Measurements from ENCODE around the gene RAD54L2.

Gene RAD54L2, protein sequence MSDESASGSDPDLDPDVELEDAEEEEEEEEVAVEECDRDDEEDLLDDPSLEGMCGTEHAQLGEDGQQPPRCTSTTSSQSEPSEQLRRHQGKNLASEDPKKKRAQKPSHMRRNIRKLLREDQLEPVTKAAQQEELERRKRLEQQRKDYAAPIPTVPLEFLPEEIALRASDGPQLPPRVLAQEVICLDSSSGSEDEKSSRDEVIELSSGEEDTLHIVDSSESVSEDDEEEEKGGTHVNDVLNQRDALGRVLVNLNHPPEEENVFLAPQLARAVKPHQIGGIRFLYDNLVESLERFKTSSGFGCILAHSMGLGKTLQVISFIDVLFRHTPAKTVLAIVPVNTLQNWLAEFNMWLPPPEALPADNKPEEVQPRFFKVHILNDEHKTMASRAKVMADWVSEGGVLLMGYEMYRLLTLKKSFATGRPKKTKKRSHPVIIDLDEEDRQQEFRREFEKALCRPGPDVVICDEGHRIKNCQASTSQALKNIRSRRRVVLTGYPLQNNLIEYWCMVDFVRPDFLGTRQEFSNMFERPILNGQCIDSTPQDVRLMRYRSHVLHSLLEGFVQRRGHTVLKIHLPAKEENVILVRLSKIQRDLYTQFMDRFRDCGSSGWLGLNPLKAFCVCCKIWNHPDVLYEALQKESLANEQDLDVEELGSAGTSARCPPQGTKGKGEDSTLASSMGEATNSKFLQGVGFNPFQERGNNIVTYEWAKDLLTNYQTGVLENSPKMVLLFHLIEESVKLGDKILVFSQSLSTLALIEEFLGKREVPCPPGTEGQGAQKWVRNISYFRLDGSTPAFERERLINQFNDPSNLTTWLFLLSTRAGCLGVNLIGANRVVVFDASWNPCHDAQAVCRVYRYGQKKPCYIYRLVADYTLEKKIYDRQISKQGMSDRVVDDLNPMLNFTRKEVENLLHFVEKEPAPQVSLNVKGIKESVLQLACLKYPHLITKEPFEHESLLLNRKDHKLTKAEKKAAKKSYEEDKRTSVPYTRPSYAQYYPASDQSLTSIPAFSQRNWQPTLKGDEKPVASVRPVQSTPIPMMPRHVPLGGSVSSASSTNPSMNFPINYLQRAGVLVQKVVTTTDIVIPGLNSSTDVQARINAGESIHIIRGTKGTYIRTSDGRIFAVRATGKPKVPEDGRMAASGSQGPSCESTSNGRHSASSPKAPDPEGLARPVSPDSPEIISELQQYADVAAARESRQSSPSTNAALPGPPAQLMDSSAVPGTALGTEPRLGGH (N-terminal part only)

DNA sequence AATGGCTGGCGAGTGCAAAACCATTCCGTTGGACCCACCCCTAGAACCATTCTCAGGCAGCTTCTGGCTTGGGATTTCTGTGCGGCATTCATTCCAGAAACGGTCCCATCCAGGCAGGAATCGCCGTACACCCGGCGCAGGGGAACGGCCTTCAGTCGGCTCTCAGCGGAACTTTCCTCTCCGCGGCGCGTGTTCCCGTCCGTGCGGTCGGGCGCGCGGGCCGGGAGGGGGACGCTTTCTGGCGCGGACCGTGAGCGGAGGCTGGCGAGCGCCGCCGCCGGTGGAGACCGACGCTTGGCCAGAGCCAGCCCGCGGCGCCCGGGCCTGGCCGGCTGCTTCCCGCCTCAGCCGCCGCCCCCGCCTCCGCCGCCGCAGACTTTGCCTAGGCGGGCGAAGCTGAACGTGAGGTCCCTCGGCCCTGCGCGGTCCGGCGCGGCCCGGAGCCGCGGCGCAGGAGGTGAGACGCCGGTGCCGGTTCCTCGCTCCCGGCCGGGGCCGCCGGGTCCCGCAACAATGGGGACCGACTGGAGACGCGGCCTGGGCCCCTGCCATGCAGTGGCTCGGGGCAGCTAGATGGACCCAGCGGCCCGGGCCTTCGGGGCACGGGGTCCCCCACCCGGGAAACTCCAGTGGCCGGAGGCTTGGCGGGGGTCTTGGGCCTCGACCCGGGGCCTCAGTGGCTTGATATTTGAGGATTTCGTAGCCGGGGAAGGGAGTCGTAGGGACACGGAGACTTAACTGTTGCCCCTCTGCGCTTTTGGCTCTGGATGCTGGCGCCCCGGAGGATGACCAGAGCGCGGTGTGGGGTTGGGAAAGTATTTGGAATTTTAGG lies at the start of gene RAD54L2:
TSS of gene RAD54L2 (plus strand) at position 261 of the 832 bp plus-strand sequence. CDS start 51,702 bp downstream, outside the sequence.
- TF ChIP-seq, protein P1, sequence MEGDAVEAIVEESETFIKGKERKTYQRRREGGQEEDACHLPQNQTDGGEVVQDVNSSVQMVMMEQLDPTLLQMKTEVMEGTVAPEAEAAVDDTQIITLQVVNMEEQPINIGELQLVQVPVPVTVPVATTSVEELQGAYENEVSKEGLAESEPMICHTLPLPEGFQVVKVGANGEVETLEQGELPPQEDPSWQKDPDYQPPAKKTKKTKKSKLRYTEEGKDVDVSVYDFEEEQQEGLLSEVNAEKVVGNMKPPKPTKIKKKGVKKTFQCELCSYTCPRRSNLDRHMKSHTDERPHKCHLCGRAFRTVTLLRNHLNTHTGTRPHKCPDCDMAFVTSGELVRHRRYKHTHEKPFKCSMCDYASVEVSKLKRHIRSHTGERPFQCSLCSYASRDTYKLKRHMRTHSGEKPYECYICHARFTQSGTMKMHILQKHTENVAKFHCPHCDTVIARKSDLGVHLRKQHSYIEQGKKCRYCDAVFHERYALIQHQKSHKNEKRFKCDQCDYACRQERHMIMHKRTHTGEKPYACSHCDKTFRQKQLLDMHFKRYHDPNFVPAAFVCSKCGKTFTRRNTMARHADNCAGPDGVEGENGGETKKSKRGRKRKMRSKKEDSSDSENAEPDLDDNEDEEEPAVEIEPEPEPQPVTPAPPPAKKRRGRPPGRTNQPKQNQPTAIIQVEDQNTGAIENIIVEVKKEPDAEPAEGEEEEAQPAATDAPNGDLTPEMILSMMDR (IDR thresholded peaks at IDR 0.05; ENCODE audit: low read depth, low read length) = no peak
- peak within 1 kb of the TSS; percentile 89 for H3K4me3 ChIP-seq (ENCODE audit: low read depth, low read length)

DNA sequence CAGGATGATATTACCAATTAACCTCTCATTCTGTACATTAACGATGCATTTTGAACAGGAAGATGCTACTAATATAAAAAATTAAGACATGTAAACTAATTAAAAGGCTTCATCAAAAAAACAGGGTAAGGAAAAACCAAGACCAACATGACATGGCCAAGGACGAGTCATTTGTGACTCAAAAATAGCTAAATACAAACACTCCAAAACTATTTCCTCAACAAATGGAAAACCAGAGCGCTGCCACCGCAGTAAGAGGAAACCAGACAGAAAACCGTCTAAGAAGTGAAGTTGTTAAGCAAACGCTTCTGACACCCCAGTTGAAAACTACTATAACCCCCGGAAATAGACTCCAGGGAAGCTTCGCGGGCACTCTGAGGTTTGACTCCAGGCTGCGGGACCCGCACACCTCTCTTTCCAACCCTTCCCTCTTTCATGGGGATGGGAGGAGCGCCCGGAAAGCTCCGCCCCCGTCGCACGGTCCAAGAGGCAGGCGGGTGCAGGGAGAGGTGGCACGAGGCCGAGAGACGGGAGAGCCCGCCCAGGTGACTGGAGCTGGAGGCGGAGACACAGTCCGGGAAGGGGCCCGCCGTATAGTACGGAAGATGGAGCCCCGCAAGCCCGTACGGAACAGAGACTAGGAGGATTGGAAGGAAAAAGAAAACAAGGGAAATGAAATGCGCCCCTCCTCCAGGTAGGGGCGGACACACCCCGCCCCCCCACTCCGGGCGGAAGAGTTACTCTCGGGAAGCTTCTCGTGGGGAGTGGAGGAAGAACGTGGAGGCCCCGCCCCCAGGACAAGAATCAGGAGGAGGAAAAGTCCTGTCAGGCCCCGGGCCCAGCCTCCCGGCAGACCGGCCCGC lies 39.4 kb upstream of the RAD54L2 start:
- TF ChIP-seq, protein P1 (IDR thresholded peaks at IDR 0.05; ENCODE audit: low read depth, low read length) = no peak

DNA sequence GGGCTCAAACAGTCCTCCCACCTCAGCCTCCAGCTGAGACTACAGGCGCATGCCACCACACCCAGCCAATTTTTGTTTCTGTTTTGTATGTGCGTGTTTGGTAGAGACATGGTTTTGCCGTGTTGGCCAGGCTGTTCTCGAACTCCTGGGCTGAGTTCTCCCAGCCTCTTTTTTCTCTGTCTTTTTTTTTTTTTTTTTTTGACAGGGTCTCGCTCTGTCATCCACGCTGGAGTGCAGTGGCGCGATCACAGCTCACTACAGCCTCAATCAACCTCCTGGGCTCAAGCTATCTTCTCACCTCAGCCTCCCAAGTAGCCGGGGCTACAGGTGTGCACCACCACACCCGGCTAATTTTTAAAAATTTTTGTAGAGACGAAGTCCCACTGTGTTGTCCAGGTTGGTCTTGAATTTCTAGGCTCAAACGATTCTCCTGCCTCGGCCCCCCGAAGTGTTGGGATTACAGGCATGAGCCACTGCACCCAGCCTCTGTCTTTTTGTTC lies 37.8 kb upstream of the RAD54L2 start:
- TF ChIP-seq, protein P1 (IDR thresholded peaks at IDR 0.05; ENCODE audit: low read depth, low read length) = no peak
- peak overlapping the region; percentile 47 for H3K4me3 ChIP-seq (ENCODE audit: low read depth, low read length)

More for the DNA sequence above, 39.4 kb upstream of the RAD54L2 start:
- peak overlapping the region; percentile 81 for H3K4me3 ChIP-seq (ENCODE audit: low read depth, low read length)

DNA sequence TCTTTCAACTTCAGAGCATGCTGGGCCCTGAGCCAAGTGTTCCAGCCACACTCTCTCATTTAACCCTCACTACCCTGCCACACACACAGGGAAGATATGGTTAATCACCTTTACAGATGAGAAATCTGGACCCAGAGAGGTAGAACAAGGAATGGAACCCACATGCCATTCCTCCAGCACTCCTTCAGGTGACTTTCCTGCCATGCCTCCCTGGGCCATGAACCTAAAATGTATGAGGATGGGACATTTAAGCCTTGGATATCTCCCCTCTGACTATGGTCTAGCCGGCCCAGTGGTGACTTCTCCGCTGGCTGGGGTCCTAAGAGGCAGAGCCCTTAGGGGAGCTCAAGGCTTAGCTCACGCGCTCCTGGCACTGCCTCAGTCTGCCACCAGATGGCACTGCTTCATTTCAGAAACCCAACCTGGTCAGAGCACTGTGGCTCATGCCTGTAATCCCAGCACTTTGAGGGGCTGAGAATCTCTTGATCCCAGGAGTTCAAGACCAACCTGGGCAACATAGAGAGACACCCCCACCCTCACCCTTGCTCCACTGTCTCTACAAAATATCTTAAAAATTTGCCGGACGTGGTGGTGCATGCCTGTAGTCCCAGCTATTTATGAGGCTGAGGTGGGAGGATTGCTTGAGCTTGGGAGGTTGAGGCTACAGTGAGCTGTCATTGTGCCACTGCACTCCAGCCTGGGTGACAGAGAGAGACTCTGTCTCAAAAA lies 36.5 kb upstream of the RAD54L2 start:
- TF ChIP-seq, protein P1 (IDR thresholded peaks at IDR 0.05; ENCODE audit: low read depth, low read length) = peak; percentile 94

DNA sequence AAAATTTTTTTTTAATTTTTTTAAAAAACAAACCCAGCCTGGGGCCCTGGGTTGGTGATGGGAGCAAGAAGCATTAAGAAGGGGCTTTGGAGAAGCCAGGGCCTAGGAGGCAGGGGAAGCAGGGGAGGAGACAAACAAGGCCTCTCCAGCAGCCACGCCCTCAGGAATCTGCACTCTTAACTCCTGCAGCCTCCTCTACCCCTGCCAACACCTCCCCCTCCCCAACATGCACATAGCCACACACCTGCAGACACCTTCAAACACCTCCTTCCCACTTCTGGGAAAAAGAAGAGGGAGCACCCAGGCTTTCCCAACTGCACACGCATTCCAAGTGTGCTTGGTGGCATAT lies 36.0 kb upstream of the RAD54L2 start:
- TF ChIP-seq, protein P1 (IDR thresholded peaks at IDR 0.05; ENCODE audit: low read depth, low read length) = no peak
- no peak overlapping the region for H3K4me3 ChIP-seq (ENCODE audit: low read depth, low read length)

More for the DNA sequence above, 36.5 kb upstream of the RAD54L2 start:
- no peak overlapping the region for H3K4me3 ChIP-seq (ENCODE audit: low read depth, low read length)

Data from WI38 (cell line).